Fibroblast of skin of left quadriceps (primary cell): ENCODE results near the gene UGT1A10.
"Not testable (repeated sequence)": the region's sequence is repeated elsewhere in the genome, so short reads cannot be mapped to it uniquely, and the experiment has no call there.

Source experiments
- DNase-seq, 2 experiments: peaks; one replicate each; pipeline ENCODE4 v3.0.0-alpha.2; 2013; ENCODE audit warnings: low read depth in 2 of 2

The UGT1A10 gene

GRCh38 chr2:233743464-233744259 lies 107.4 kb downstream of the UGT1A10 start:
- DNase-seq, result no peak

- no peak for DNase-seq
These were observed 109.0 kb downstream of the UGT1A10 start for GRCh38 chr2:233745073-233745755.

- DNase-seq, result not testable (repeated sequence)
These were observed 109.6 kb downstream of the UGT1A10 start for GRCh38 chr2:233745838-233746237.

- no peak for DNase-seq
These were observed 110.4 kb downstream of the UGT1A10 start for GRCh38 chr2:233746475-233747282.

GRCh38 chr2:233747283-233747544 lies 111.0 kb downstream of the UGT1A10 start:
- no peak for DNase-seq

- not testable (repeated sequence) for DNase-seq
These were observed 114.4 kb downstream of the UGT1A10 start for GRCh38 chr2:233750689-233751088.

- DNase-seq, result not testable (repeated sequence)
These were observed 115.2 kb downstream of the UGT1A10 start for GRCh38 chr2:233751212-233752009.

GRCh38 chr2:233754872-233755611 lies 118.8 kb downstream of the UGT1A10 start:
- DNase-seq, result no peak

- no peak for DNase-seq
These were observed 120.3 kb downstream of the UGT1A10 start for GRCh38 chr2:233756429-233757081.

GRCh38 chr2:233758141-233758540 lies 121.9 kb downstream of the UGT1A10 start:
- DNase-seq, result no peak

- no peak for DNase-seq
These were observed 122.6 kb downstream of the UGT1A10 start for GRCh38 chr2:233758849-233759248.

GRCh38 chr2:233760043-233760442 lies 123.8 kb downstream of the UGT1A10 start, which contains the start of gene UGT1A1:
Gene UGT1A1 (plus strand): TSS chr2:233760270. CDS start chr2:233760288, 18 bp downstream.
- no peak for DNase-seq

- DNase-seq, result no peak
These were observed 125.0 kb downstream of the UGT1A10 start for GRCh38 chr2:233761040-233761769.

GRCh38 chr2:233764264-233764663 lies 128.0 kb downstream of the UGT1A10 start:
- no peak for DNase-seq

GRCh38 chr2:233764761-233765160 lies 128.5 kb downstream of the UGT1A10 start:
- DNase-seq, result no peak

GRCh38 chr2:233766416-233766815 lies 130.2 kb downstream of the UGT1A10 start:
- no peak for DNase-seq

- no peak for DNase-seq
These were observed 131.8 kb downstream of the UGT1A10 start for GRCh38 chr2:233768076-233768475.

- DNase-seq, result no peak
These were observed 133.0 kb downstream of the UGT1A10 start for GRCh38 chr2:233769260-233769659.

GRCh38 chr2:233772153-233772552 lies 135.9 kb downstream of the UGT1A10 start:
- no peak for DNase-seq

- no peak for DNase-seq
These were observed 136.3 kb downstream of the UGT1A10 start for GRCh38 chr2:233772583-233772982.
